Measurements from ENCODE around the gene CDH15.
"Not testable (repeated sequence)": the region's sequence is repeated elsewhere in the genome, so short reads cannot be mapped to it uniquely, and the experiment has no call there.

CDH15 gene

GRCh38 chr16:89172528-89173173 lies 1.1 kb downstream of the CDH15 start:
- DNase-seq (ENCODE audit: low read depth) = no peak

- no peak for DNase-seq (ENCODE audit: low read depth)
Measured at GRCh38 chr16:89173174-89173921, 1.8 kb downstream of the CDH15 start.

- no peak for DNase-seq (ENCODE audit: low read depth)
Measured at GRCh38 chr16:89174055-89174827, 2.7 kb downstream of the CDH15 start.

GRCh38 chr16:89174877-89175276 lies 3.3 kb downstream of the CDH15 start:
- no peak for DNase-seq (ENCODE audit: low read depth)

- DNase-seq (ENCODE audit: low read depth) = no peak
Measured at GRCh38 chr16:89175280-89176146, 4.0 kb downstream of the CDH15 start.

- no peak for DNase-seq (ENCODE audit: low read depth)
Measured at GRCh38 chr16:89176147-89176690, 4.7 kb downstream of the CDH15 start.

GRCh38 chr16:89176717-89177116 lies 5.2 kb downstream of the CDH15 start:
- no peak for DNase-seq (ENCODE audit: low read depth)

- no peak for DNase-seq (ENCODE audit: low read depth)
Measured at GRCh38 chr16:89177501-89177900, 6.0 kb downstream of the CDH15 start.

GRCh38 chr16:89178453-89179147 lies 7.1 kb downstream of the CDH15 start:
- no peak for DNase-seq (ENCODE audit: low read depth)

GRCh38 chr16:89179148-89179484 lies 7.6 kb downstream of the CDH15 start:
- no peak for DNase-seq (ENCODE audit: low read depth)

GRCh38 chr16:89179656-89180315 lies 8.2 kb downstream of the CDH15 start:
- DNase-seq (ENCODE audit: low read depth) = no peak

GRCh38 chr16:89183463-89183862 lies 11.9 kb downstream of the CDH15 start:
- no peak for DNase-seq (ENCODE audit: low read depth)

GRCh38 chr16:89183975-89184676 lies 12.6 kb downstream of the CDH15 start:
- DNase-seq (ENCODE audit: low read depth) = no peak

GRCh38 chr16:89184677-89184932 lies 13.1 kb downstream of the CDH15 start:
- DNase-seq (ENCODE audit: low read depth) = no peak

- DNase-seq (ENCODE audit: low read depth) = no peak
Measured at GRCh38 chr16:89184933-89185794, 13.6 kb downstream of the CDH15 start.

GRCh38 chr16:89185887-89186592 lies 14.5 kb downstream of the CDH15 start:
- not testable (repeated sequence) for DNase-seq (ENCODE audit: low read depth)

- not testable (repeated sequence) for DNase-seq (ENCODE audit: low read depth)
Measured at GRCh38 chr16:89186593-89187031, 15.1 kb downstream of the CDH15 start.

- DNase-seq (ENCODE audit: low read depth) = peak; percentile 38
Measured at GRCh38 chr16:89187032-89187769, 15.7 kb downstream of the CDH15 start.

All from activated T-cell treated with anti-CD3 and anti-CD28 coated beads for 48 hours (primary cell).